OCI-LY1 (cell line): ENCODE results near the gene OSTN.

Experiments used
- H2AFZ ChIP-seq: fragments of 200-600 bp; sonication (generic), shearing (Covaris generic); 2 replicates; pipeline ENCODE4 v1.6.0; 2014; ENCODE audit warnings: antibody characterized with exemption, mild to moderate bottlenecking, low read length
- H3F3A ChIP-seq: fragments of 200-600 bp; sonication (generic), shearing (Covaris generic); 2 replicates; pipeline ENCODE4 v1.6.0; 2014; ENCODE audit warnings: mild to moderate bottlenecking, antibody characterized with exemption, low read length, moderate library complexity; ENCODE audit not compliant: insufficient read depth
- H3K27ac ChIP-seq: fragments of 200-600 bp; sonication (generic); 2 replicates; pipeline ENCODE4 v1.5.1; 2014; ENCODE audit warnings: low read length, mixed run types, mild to moderate bottlenecking, low read depth; ENCODE audit not compliant: poor library complexity, severe bottlenecking
- H3K27me3 ChIP-seq: fragments of 200-600 bp; sonication (generic); 2 replicates; pipeline ENCODE4 v1.6.0; 2014; ENCODE audit warnings: antibody characterized with exemption, mild to moderate bottlenecking, low read length, moderate library complexity; ENCODE audit not compliant: insufficient read depth
- H3K36me3 ChIP-seq: fragments of 200-600 bp; sonication (generic); 2 replicates; pipeline ENCODE4 v1.6.1; 2014; ENCODE audit warnings: mild to moderate bottlenecking, antibody characterized with exemption, low read length, moderate library complexity, mixed read lengths; ENCODE audit not compliant: insufficient read depth
- H3K4me1 ChIP-seq: fragments of 200-600 bp; sonication (generic); 2 replicates; pipeline ENCODE4 v1.5.1; 2014; ENCODE audit warnings: mild to moderate bottlenecking, low read length, moderate library complexity; ENCODE audit not compliant: insufficient read depth, severe bottlenecking
- H3K4me2 ChIP-seq: fragments of 200-600 bp; sonication (generic), shearing (Covaris generic); 2 replicates; pipeline ENCODE4 v1.6.1; 2014; ENCODE audit warnings: low read length
- H3K4me3 ChIP-seq: fragments of 200-600 bp; sonication (generic); 2 replicates; pipeline ENCODE4 v1.5.1; 2014; ENCODE audit warnings: low read length, low read depth, mild to moderate bottlenecking, mixed read lengths; ENCODE audit not compliant: poor library complexity, severe bottlenecking
- H3K79me2 ChIP-seq: fragments of 200-600 bp; shearing (Covaris generic); 2 replicates; pipeline ENCODE4 v1.6.1; 2016; ENCODE audit warnings: mixed run types, low read length, mixed read lengths; ENCODE audit not compliant: insufficient read depth
- H3K9ac ChIP-seq: fragments of 200-600 bp; sonication (generic), shearing (Covaris generic); 2 replicates; pipeline ENCODE4 v1.6.1; 2014; ENCODE audit warnings: mild to moderate bottlenecking, low read length, mixed read lengths
- H3K9me2 ChIP-seq: fragments of 200-600 bp; sonication (generic), shearing (Covaris generic); 2 replicates; pipeline ENCODE4 v1.6.1; 2014; ENCODE audit warnings: low read depth, mild to moderate bottlenecking, low read length, mixed read lengths
- H3K9me3 ChIP-seq: fragments of 200-600 bp; shearing (Covaris generic); 2 replicates; pipeline ENCODE4 v1.6.1; 2014; ENCODE audit warnings: low read length, mixed read lengths
- H4K20me1 ChIP-seq: fragments of 200-600 bp; sonication (generic), shearing (Covaris generic); 2 replicates; pipeline ENCODE4 v1.6.0; 2016; ENCODE audit warnings: mild to moderate bottlenecking, low read length; ENCODE audit not compliant: insufficient read depth
- EZH2 ChIP-seq: fragments of 200-600 bp; sonication (generic), shearing (Covaris generic); IDR thresholded peaks from 2 replicates; pipeline ENCODE4 v1.8.0; 2017; ENCODE audit warnings: borderline replicate concordance, mixed run types, mild to moderate bottlenecking, antibody characterized with exemption, low read length, moderate library complexity, mixed read lengths
- TF ChIP-seq, protein P1 (sequence below): fragments of 200-600 bp; sonication (generic), shearing (Covaris generic); IDR thresholded peaks from 2 replicates; pipeline ENCODE4 v1.5.1; 2017; ENCODE audit warnings: mild to moderate bottlenecking, antibody characterized with exemption, low read length, moderate library complexity, mixed read lengths

Gene OSTN

GRCh38 chr3:191275751-191276150, 76.7 kb downstream of the OSTN start:
- Histone ChIP-seq H3K9me3 (no peaks in the 10 kb centered on the region), H3K4me1 (no peaks in the 10 kb centered on the region), H3K4me2 (no peak overlapping the region), H3K36me3 (no peaks in the 10 kb centered on the region), H3K4me3 (no peak overlapping the region), H2AFZ (no peak overlapping the region), H3K27me3 (peaks cover 8% of the 10 kb centered on the region; the same call in 1 of the 2 replicates), H3K9ac (no peak overlapping the region), H3F3A (no peaks in the 10 kb centered on the region), H3K79me2 (no peaks in the 10 kb centered on the region), H3K9me2 (no peaks in the 10 kb centered on the region), H4K20me1 (no peaks in the 10 kb centered on the region), H3K27ac (no peak overlapping the region)
- no peak for TF ChIP-seq EZH2
- TF ChIP-seq, protein P1, sequence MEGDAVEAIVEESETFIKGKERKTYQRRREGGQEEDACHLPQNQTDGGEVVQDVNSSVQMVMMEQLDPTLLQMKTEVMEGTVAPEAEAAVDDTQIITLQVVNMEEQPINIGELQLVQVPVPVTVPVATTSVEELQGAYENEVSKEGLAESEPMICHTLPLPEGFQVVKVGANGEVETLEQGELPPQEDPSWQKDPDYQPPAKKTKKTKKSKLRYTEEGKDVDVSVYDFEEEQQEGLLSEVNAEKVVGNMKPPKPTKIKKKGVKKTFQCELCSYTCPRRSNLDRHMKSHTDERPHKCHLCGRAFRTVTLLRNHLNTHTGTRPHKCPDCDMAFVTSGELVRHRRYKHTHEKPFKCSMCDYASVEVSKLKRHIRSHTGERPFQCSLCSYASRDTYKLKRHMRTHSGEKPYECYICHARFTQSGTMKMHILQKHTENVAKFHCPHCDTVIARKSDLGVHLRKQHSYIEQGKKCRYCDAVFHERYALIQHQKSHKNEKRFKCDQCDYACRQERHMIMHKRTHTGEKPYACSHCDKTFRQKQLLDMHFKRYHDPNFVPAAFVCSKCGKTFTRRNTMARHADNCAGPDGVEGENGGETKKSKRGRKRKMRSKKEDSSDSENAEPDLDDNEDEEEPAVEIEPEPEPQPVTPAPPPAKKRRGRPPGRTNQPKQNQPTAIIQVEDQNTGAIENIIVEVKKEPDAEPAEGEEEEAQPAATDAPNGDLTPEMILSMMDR, result no peak

DNA sequence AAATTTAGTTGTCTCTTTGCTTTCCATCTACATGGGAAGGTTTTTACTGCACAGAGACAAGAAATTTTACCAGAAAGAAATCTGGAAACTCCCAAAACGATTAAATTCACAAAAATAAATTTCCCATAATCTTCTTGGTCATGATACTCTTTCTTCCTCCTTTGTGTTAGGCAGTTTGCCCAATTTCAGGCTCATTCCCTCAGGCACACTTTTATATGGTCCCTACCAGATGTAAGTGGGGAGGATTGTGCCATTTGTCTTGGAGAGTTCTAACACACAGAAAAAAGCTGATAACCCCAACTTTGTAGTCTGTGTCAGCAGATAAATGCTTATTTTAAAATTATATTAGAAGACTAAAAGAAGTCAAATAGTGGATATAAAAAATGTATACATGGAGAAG, 81.1 kb downstream of the OSTN start:
- Histone ChIP-seq H2AFZ (no peak overlapping the region), H3K4me2 (no peak overlapping the region), H3K9ac (no peak overlapping the region), H3K27ac (no peak overlapping the region), H3K27me3 (no peaks in the 10 kb centered on the region), H3K9me2 (no peaks in the 10 kb centered on the region), H3K4me3 (no peak overlapping the region), H3K4me1 (no peaks in the 10 kb centered on the region), H3K79me2 (no peaks in the 10 kb centered on the region), H3K9me3 (no peaks in the 10 kb centered on the region), H4K20me1 (no peaks in the 10 kb centered on the region), H3F3A (no peaks in the 10 kb centered on the region), H3K36me3 (no peaks in the 10 kb centered on the region)
- no peak for TF ChIP-seq EZH2
- TF ChIP-seq, protein P1, result no peak

DNA sequence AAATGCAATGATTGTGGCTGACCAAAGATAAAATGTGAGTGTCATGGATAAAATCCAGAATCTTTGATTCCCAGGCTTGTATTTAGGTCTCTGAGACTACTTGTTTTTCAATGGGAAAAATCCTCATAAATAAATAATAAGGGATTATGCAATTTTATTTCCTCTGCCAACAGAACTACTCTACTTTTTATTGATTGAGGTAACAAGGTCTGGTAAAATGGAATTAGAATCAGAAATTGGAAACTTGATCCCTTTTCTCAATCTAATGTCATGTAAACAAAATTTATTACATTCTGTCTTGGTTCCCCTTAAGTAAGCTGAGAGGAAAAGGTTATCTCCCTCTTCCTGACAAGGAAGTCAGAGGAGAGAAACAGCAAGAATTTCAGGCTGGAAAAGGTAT, 81.8 kb downstream of the OSTN start:
- Histone ChIP-seq H3K9me2 (no peaks in the 10 kb centered on the region), H3K27me3 (no peaks in the 10 kb centered on the region)
- TF ChIP-seq, protein P1, result no peak
- TF ChIP-seq EZH2, result no peak

More for the DNA sequence above, 81.8 kb downstream of the OSTN start:
- Histone ChIP-seq H3K79me2 (no peaks in the 10 kb centered on the region), H2AFZ (no peak overlapping the region), H3K9me3 (no peaks in the 10 kb centered on the region), H3F3A (no peaks in the 10 kb centered on the region), H3K4me2 (no peak overlapping the region), H3K27ac (no peak overlapping the region), H3K4me1 (no peaks in the 10 kb centered on the region), H3K4me3 (no peak overlapping the region), H3K36me3 (no peaks in the 10 kb centered on the region), H4K20me1 (no peaks in the 10 kb centered on the region), H3K9ac (no peak overlapping the region)
